PC-3 (cell line): ENCODE measurements around the gene LAD1. TPM values are rescaled to one million over a fixed set of nuclear protein-coding genes. Genes with fewer than 3 reads are reported as not detected.

Experiments used
- ATAC-seq: fragments of 200-7000 bp; cut with Tn5 transposase; 2 replicates; pipeline ENCODE4 v1.9.1; 2020; ENCODE audit warnings: mild to moderate bottlenecking, moderate library complexity
- BruUV-seq: library from RNA; stranded (reverse); fragments of 400-500 nt; replicated peaks from 2 replicates; lab custom pipeline; 2021; lab: Mats Ljungman, UMichigan
- CTCF ChIA-PET: fragments of 300-600 bp; sonication (Branson Sonifier 250); formaldehyde crosslinking; loops from one replicate; lab custom pipeline; 2022; ENCODE audit warnings: antibody characterized with exemption; lab: Charles Lee
- POLR2A ChIA-PET: fragments of 300-600 bp; sonication (Branson Sonifier 250); formaldehyde crosslinking; loops from one replicate; lab custom pipeline; 2022; ENCODE audit warnings: antibody characterized with exemption; ENCODE audit not compliant: unreplicated experiment; lab: Charles Lee
- DNase-seq: peaks from one replicate; pipeline ENCODE4 v3.0.0-alpha.2; 2015
- H2AFZ ChIP-seq: fragments of 300-600 bp; sonication (generic); 2 replicates; pipeline ENCODE4 v1.6.0; 2016; ENCODE audit warnings: antibody characterized with exemption, low read length
- H3F3A ChIP-seq: fragments of 300-600 bp; sonication (generic); one replicate; pipeline ENCODE4 v1.6.0; 2017; ENCODE audit warnings: antibody characterized with exemption, low read length, control low read depth, mild to moderate bottlenecking; ENCODE audit not compliant: unreplicated experiment
- H3K27ac ChIP-seq: fragments of 300-600 bp; sonication (generic); 2 replicates; pipeline ENCODE4 v1.5.1; 2016; ENCODE audit warnings: mild to moderate bottlenecking, low read length
- H3K27me3 ChIP-seq: fragments of 300-600 bp; sonication (generic); 2 replicates; pipeline ENCODE4 v1.6.1; 2016; ENCODE audit warnings: low read length, mixed read lengths
- H3K36me3 ChIP-seq: fragments of 300-600 bp; sonication (generic); 2 replicates; pipeline ENCODE4 v1.6.1; 2016; ENCODE audit warnings: low read depth, mixed run types, low read length, mixed read lengths
- H3K4me1 ChIP-seq: fragments of 300-600 bp; sonication (generic); 2 replicates; pipeline ENCODE4 v1.5.1; 2016; ENCODE audit warnings: low read length; ENCODE audit not compliant: insufficient read depth
- H3K4me2 ChIP-seq: fragments of 300-600 bp; sonication (generic); 2 replicates; pipeline ENCODE4 v1.6.0; 2016; ENCODE audit warnings: low read length
- H3K4me3 ChIP-seq: fragments of 300-600 bp; sonication (generic); 2 replicates; pipeline ENCODE4 v1.5.1; 2016; ENCODE audit warnings: mild to moderate bottlenecking, low read length, mixed read lengths
- H3K79me2 ChIP-seq: fragments of 300-600 bp; sonication (generic); 2 replicates; pipeline ENCODE4 v1.6.1; 2017; ENCODE audit warnings: low read length, mixed read lengths
- H3K9ac ChIP-seq: fragments of 300-600 bp; sonication (generic); 2 replicates; pipeline ENCODE4 v1.6.0; 2016; ENCODE audit warnings: mild to moderate bottlenecking, low read length
- H3K9me2 ChIP-seq: fragments of 300-600 bp; sonication (generic); replicated peaks from 2 replicates; pipeline ENCODE4 v1.6.1; 2016; ENCODE audit warnings: mixed run types, low read length, mixed read lengths
- H3K9me3 ChIP-seq: fragments of 300-600 bp; sonication (generic); 2 replicates; pipeline ENCODE4 v1.6.1; 2016; ENCODE audit warnings: low read length, mixed read lengths
- H4K20me1 ChIP-seq: fragments of 300-600 bp; sonication (generic); 2 replicates; pipeline ENCODE4 v1.6.1; 2016; ENCODE audit warnings: low read length, mixed read lengths
- CTCF ChIP-seq: fragments of 300-600 bp; sonication (generic); conservative IDR thresholded peaks from 2 replicates; pipeline ENCODE4 v1.5.1; 2017; ENCODE audit warnings: antibody characterized with exemption, low read depth, mild to moderate bottlenecking, low read length
- EZH2 ChIP-seq: fragments of 300-600 bp; sonication (generic); IDR thresholded peaks from one replicate; pipeline ENCODE4 v1.6.1; 2017; ENCODE audit warnings: antibody characterized with exemption, mild to moderate bottlenecking, low read length; ENCODE audit not compliant: unreplicated experiment
- EZH2phosphoT487 ChIP-seq: fragments of 300-600 bp; sonication (generic); IDR thresholded peaks from 2 replicates; pipeline ENCODE4 v1.6.1; 2018; ENCODE audit warnings: mild to moderate bottlenecking, antibody characterized with exemption, low read length, borderline replicate concordance
- intact Hi-C: fragments of 100-400 bp; cut with micrococcal nuclease; formaldehyde crosslinking; loops from 2 replicates; pipeline ENCODE4 v1.9.0; 2023
- total RNA-seq: library from RNA; depleted of rRNA; stranded (reverse); fragments of >200 nt; gene quantifications from 2 replicates; pipeline ENCODE4 v1.2.3, GENCODE V29; 2014

The LAD1 gene
- total RNA-seq, 1 experiment from 2014 or later = 310 TPM

- no peaks in the 10 kb centered on the region for H3K79me2 ChIP-seq
- H3K27ac ChIP-seq = no peak overlapping the region
- H3K4me1 ChIP-seq = no peaks in the 10 kb centered on the region
- TF ChIP-seq CTCF (no peak), EZH2 (no peak), EZH2phosphoT487 (no peak)
- no peaks in the 10 kb centered on the region for H3K27me3 ChIP-seq
- CTCF ChIA-PET = interaction anchor here (0.6 kb wide), 1 partner anchor 364 kb away, joined by 3 read pairs; no protein-coding TSS in a partner anchor
- no peaks in the 10 kb centered on the region for H3K9me2 ChIP-seq
- POLR2A ChIA-PET = no interaction called here
- intact Hi-C loops = no loop called here
- no peak overlapping the region for H3K4me2 ChIP-seq
- no peaks in the 10 kb centered on the region for H3F3A ChIP-seq
- no peak overlapping the region for H3K4me3 ChIP-seq
- no peak for DNase-seq
- H2AFZ ChIP-seq = no peak overlapping the region
- no peak overlapping the region for H3K9ac ChIP-seq
- BruUV-seq = no TSS peak
- H3K36me3 ChIP-seq = peaks cover 5% of the 10 kb centered on the region; the same call in 1 of the 2 replicates
- no peaks in the 10 kb centered on the region for H4K20me1 ChIP-seq
- ATAC-seq = peak; percentile 2; the same call in 1 of the 2 replicates
- H3K9me3 ChIP-seq = no peaks in the 10 kb centered on the region
Observed at GRCh38 chr1:201335174-201335870, 63.8 kb downstream of the LAD1 start.

GRCh38 chr1:201334325-201335173, 64.6 kb downstream of the LAD1 start:
- H3K79me2 ChIP-seq = no peaks in the 10 kb centered on the region
- no TSS peak for BruUV-seq
- DNase-seq = no peak
- H4K20me1 ChIP-seq = no peaks in the 10 kb centered on the region
- no peak for ATAC-seq
- H2AFZ ChIP-seq = no peak overlapping the region
- H3K4me2 ChIP-seq = no peak overlapping the region
- no peak for TF ChIP-seq EZH2phosphoT487
- TF ChIP-seq CTCF = no peak
- TF ChIP-seq EZH2 = no peak
- H3K9ac ChIP-seq = no peak overlapping the region
- POLR2A ChIA-PET = interaction anchor here (0.6 to 0.7 kb wide), 2 partner anchors 41 to 546 kb away, joined by 3 to 4 read pairs; no protein-coding TSS in a partner anchor
- no peak overlapping the region for H3K4me3 ChIP-seq
- no peaks in the 10 kb centered on the region for H3K27me3 ChIP-seq
- H3K9me3 ChIP-seq = no peaks in the 10 kb centered on the region
- no peak overlapping the region for H3K27ac ChIP-seq
- H3K4me1 ChIP-seq = no peaks in the 10 kb centered on the region
- intact Hi-C loops = no loop called here
- no peaks in the 10 kb centered on the region for H3K9me2 ChIP-seq
- H3F3A ChIP-seq = no peaks in the 10 kb centered on the region
- CTCF ChIA-PET = interaction anchor here (0.6 kb wide), 1 partner anchor 363 kb away, joined by 3 read pairs; no protein-coding TSS in a partner anchor
- H3K36me3 ChIP-seq = peaks cover 12% of the 10 kb centered on the region; the same call in 1 of the 2 replicates
